GM21423 (cell line): ENCODE measurements around the gene MRGPRX2.

Experiments
- ATAC-seq: cut with Tn5 transposase; IDR thresholded peaks from one replicate; pipeline ENCODE4 v1.9.1; 2021; ENCODE audit warnings: mild to moderate bottlenecking, moderate library complexity; ENCODE audit not compliant: unreplicated experiment

Gene MRGPRX2

GRCh38 chr11:19076744-19077589 lies 16.4 kb upstream of the MRGPRX2 start:
- peak; percentile 73 for ATAC-seq

GRCh38 chr11:19075636-19076035 lies 15.1 kb upstream of the MRGPRX2 start:
- no peak for ATAC-seq

DNA sequence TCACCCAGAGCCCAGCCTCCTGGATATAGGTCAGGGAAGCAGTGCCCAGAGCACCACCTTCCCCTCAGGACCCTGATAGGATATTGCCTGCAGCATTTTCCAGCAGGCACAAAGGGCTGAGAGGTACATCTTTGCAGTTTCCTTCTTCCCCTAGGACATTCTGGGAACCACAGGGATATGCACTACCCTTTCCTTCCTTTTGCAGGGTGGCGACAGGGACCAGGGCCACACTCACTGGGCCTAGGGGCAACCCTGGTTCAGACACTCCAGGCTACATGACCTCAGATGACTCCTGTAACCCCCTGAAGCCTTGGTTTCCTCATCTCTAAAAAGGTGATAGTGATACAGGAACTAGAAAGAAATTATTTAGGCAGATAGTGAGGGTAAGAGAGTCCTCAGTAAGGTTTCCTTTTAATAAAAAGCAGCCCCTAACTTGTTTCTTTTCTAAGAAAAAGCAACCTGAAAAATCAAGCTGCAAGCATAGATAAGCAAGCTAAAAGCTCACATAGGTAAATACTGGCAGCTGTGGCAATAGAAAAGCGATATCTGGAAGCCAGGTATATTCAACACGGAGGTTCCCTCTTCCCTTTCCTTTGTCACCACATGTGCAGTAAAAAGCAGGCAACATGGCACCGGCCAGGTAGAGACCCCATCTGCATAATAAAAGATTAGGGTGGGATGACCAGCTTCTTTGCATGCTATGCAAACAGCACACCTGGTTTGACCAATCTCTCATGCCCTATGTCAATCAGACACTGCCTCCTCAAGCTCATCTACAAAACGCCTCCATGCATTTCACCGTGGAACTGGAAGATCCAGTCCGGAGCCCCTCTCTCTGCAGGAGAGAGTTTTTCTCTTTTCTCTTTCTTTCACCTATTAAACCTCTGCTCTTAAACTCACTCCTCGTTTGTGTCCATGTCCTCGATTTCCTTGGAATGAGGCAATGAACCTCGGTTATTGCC lies 13.2 kb upstream of the MRGPRX2 start:
- ATAC-seq: no peak

GRCh38 chr11:19072464-19072863 lies 11.9 kb upstream of the MRGPRX2 start:
- ATAC-seq: no peak

DNA sequence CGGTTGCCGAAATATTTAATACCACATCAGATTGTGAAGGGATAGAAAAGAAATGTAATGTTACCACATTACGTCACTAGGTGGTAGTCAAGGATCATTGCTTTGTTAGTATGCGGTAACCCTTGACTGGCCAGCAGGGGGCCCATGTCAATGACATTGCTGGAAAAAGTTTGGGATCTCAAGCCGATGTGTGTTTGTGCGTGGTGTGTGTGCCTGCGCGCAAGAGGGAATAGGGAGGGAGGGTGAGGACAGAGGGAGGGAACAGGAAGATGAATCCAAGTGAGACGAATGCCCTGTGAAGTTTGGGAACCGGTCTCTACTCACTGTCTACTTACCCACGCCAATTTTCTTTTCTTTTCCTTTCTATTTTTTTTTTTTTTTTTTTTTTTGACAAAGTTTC lies 10.7 kb upstream of the MRGPRX2 start:
- ATAC-seq: peak; percentile 96

DNA sequence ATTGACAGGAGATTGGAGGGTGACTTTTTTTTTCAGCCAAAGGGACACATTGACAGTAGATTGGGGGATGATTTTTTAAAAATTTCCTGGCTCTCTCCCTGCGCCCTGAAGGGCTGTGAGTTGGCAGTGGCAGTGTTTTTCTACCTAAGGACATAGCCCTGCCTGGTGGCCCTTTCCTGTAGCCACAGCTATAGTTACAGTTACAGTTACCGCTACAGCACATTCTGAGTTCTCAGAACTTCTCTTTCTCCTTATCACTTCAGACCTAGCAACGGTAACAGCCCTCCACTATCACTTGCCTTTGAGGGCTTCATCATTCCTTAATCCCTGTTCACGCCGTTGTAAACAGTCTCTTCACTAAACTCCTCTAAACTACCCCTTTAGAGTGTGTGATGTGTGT lies 684 bp downstream of the MRGPRX2 start:
- ATAC-seq: no peak

GRCh38 chr11:19055905-19056304 lies 4.6 kb downstream of the MRGPRX2 start:
- no peak for ATAC-seq

DNA sequence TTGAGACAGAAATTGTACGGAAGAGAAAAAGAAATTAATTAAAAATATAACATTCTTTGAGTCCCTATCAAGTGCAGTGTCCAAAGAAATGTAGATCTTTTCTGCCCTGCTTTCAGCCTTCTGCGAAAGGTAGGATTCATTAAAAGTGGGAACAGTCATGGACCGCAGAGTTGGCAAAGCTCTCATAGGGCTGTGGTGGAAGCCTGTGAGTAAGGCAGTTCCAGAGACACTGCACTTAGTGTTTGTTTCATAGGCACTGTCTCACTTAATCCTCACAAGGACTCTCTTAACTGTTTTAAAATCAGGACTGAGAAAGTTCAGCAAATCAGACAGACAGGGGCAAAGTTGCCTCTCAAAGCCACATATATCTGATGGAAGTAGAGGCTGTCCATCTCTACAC lies 5.5 kb downstream of the MRGPRX2 start:
- ATAC-seq: no peak

DNA sequence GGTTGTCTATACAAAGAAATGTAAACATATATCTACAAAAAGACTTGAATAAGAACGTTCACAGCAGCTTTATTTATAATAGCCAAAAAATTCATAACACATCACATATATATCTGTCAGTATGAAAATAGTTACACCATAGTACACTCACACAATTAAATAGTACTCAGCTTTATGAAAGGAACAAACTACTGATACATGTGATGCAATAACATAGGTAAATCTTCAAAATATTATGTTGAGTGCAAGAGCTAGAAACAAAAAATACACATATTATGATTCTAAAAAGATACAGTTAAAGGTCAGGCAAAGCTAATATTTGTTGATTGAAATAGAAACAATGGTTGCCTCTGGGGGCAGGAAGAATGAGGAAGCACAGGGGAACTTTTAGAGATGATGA lies 6.6 kb downstream of the MRGPRX2 start:
- ATAC-seq: no peak

- ATAC-seq: no peak
Observed at GRCh38 chr11:19050281-19050680, 10.2 kb downstream of the MRGPRX2 start.

DNA sequence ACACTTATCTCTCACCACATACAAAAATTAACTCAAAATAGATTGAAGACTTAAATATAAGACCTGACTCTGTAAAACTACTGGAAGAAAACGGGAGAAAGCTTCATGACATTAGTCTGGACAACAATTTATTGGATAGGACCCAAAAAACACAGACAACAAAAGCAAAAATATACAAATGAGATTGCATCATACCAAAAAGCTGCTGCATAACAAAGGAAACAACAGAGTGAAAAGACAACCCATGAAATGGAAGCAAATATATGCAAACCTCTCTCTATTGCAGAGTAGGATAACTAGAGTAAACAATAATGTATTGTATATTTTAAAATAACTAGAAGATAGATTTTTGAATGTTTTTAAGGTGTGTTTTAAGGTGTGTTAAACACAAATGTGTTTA lies 11.2 kb downstream of the MRGPRX2 start:
- ATAC-seq: no peak

- ATAC-seq: no peak
Observed at GRCh38 chr11:19040051-19040450, 20.5 kb downstream of the MRGPRX2 start.

GRCh38 chr11:19039409-19039808 lies 21.1 kb downstream of the MRGPRX2 start:
- ATAC-seq: no peak

GRCh38 chr11:19032990-19033389 lies 27.5 kb downstream of the MRGPRX2 start:
- ATAC-seq: no peak

DNA sequence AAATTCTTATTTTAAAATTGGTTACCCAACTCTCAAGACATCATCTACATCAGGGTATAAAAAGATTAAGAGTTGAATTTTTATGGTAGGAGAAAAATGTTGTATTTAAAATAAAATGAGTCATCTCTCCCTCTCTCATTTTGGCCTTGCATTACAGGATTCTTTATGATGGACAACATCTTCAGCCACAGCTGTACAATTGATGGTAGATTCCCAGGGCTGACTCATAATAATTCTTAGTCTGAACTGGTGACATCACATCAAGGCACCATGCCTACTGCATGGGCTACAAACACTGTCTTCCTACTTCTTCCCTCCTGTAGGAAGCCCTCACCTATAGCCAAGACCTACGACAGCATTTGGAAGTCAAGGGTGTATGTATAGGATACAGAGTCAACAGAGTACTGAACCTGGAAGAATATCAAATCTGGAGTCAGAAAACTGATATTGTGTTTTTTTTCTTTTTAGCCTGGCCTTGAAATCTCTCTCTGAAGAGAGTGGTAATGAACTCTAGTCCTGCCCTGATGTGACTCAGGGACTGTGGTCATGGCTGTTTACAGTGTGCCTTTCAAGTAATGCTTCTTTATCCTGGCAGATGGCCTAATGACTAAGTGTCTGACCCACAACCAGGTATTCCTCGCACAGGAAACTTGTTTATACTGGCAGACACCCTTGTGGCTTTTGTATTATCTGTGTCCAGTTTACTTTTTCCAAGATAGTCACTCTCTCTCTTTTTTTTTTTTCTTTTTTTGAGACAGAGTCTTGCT lies 32.5 kb downstream of the MRGPRX2 start:
- ATAC-seq: no peak

DNA sequence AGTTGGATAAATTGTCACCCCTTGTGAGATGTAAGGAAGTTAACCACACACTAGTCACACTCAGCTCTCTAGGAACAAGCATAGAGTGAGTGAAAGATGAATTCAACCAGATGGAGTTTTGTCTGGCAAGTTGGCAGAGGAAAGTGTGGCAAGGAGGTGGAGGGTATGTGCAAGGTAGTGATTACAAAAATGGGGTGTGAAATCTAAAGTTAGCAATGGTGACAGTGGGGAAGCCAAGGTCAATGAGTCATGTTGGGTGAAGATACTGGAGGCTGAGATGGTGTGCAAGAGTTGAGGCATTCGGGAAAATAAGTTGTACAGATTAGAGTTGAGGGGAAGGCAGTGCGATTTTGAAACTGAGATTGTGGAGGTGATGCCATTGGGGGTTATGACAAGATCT lies 33.7 kb downstream of the MRGPRX2 start:
- ATAC-seq: no peak

- no peak for ATAC-seq
Observed at GRCh38 chr11:19025481-19026406, 34.8 kb downstream of the MRGPRX2 start.

DNA sequence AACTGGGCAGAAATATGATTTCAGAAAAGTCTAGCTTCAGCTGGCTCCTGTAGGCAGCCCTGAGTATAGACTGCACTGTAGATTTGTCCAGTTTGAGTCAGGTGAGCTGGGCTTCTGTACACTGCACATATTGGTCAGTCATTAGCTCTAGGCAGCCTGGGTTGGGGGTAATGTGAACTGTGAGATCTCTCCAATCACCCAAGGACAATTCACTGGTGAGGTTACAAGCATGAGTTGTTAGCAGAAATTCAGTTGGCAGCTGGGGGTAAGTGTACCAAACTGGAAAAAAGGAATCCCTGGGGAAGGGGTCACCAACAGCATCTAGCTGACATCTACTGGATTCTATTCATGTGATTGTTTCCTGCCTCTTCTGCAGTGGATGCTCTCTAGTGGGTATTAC lies 39.7 kb downstream of the MRGPRX2 start:
- no peak for ATAC-seq

- ATAC-seq: no peak
Observed at GRCh38 chr11:19018901-19019300, 41.6 kb downstream of the MRGPRX2 start.
